HG02642 (cell line): ENCODE data around the gene NOL4.

Experiments used
- ATAC-seq: cut with Tn5 transposase; IDR thresholded peaks from one replicate; pipeline ENCODE4 v1.9.1; 2021; ENCODE audit warnings: mild to moderate bottlenecking; ENCODE audit not compliant: unreplicated experiment, poor library complexity

NOL4 gene

GRCh38 chr18:34203866-34204265, 20.8 kb downstream of the NOL4 start:
- ATAC-seq = no peak

- ATAC-seq = no peak
Observed at GRCh38 chr18:34196256-34196655, 28.5 kb downstream of the NOL4 start.

GRCh38 chr18:34194239-34194638, 30.5 kb downstream of the NOL4 start:
- no peak for ATAC-seq

- ATAC-seq = no peak
Observed at GRCh38 chr18:34189656-34190435, 34.9 kb downstream of the NOL4 start.
